PC-3 (cell line): ENCODE results near the gene KIAA0930. TPM values are rescaled to one million over a fixed set of nuclear protein-coding genes. Genes with fewer than 3 reads are reported as not detected.

ENCODE experiments used
- ATAC-seq: fragments of 200-7000 bp; cut with Tn5 transposase; 2 replicates; pipeline ENCODE4 v1.9.1; 2020; ENCODE audit warnings: mild to moderate bottlenecking, moderate library complexity
- BruUV-seq: library from RNA; stranded (reverse); fragments of 400-500 nt; replicated peaks from 2 replicates; lab custom pipeline; 2021; lab: Mats Ljungman, UMichigan
- CTCF ChIA-PET: fragments of 300-600 bp; sonication (Branson Sonifier 250); formaldehyde crosslinking; loops from one replicate; lab custom pipeline; 2022; ENCODE audit warnings: antibody characterized with exemption; lab: Charles Lee
- POLR2A ChIA-PET: fragments of 300-600 bp; sonication (Branson Sonifier 250); formaldehyde crosslinking; loops from one replicate; lab custom pipeline; 2022; ENCODE audit warnings: antibody characterized with exemption; ENCODE audit not compliant: unreplicated experiment; lab: Charles Lee
- DNase-seq: peaks from one replicate; pipeline ENCODE4 v3.0.0-alpha.2; 2015
- H2AFZ ChIP-seq: fragments of 300-600 bp; sonication (generic); 2 replicates; pipeline ENCODE4 v1.6.0; 2016; ENCODE audit warnings: antibody characterized with exemption, low read length
- H3F3A ChIP-seq: fragments of 300-600 bp; sonication (generic); one replicate; pipeline ENCODE4 v1.6.0; 2017; ENCODE audit warnings: antibody characterized with exemption, low read length, control low read depth, mild to moderate bottlenecking; ENCODE audit not compliant: unreplicated experiment
- H3K27ac ChIP-seq: fragments of 300-600 bp; sonication (generic); 2 replicates; pipeline ENCODE4 v1.5.1; 2016; ENCODE audit warnings: mild to moderate bottlenecking, low read length
- H3K27me3 ChIP-seq: fragments of 300-600 bp; sonication (generic); 2 replicates; pipeline ENCODE4 v1.6.1; 2016; ENCODE audit warnings: low read length, mixed read lengths
- H3K36me3 ChIP-seq: fragments of 300-600 bp; sonication (generic); 2 replicates; pipeline ENCODE4 v1.6.1; 2016; ENCODE audit warnings: low read depth, mixed run types, low read length, mixed read lengths
- H3K4me1 ChIP-seq: fragments of 300-600 bp; sonication (generic); 2 replicates; pipeline ENCODE4 v1.5.1; 2016; ENCODE audit warnings: low read length; ENCODE audit not compliant: insufficient read depth
- H3K4me2 ChIP-seq: fragments of 300-600 bp; sonication (generic); 2 replicates; pipeline ENCODE4 v1.6.0; 2016; ENCODE audit warnings: low read length
- H3K4me3 ChIP-seq: fragments of 300-600 bp; sonication (generic); 2 replicates; pipeline ENCODE4 v1.5.1; 2016; ENCODE audit warnings: mild to moderate bottlenecking, low read length, mixed read lengths
- H3K79me2 ChIP-seq: fragments of 300-600 bp; sonication (generic); 2 replicates; pipeline ENCODE4 v1.6.1; 2017; ENCODE audit warnings: low read length, mixed read lengths
- H3K9ac ChIP-seq: fragments of 300-600 bp; sonication (generic); 2 replicates; pipeline ENCODE4 v1.6.0; 2016; ENCODE audit warnings: mild to moderate bottlenecking, low read length
- H3K9me2 ChIP-seq: fragments of 300-600 bp; sonication (generic); replicated peaks from 2 replicates; pipeline ENCODE4 v1.6.1; 2016; ENCODE audit warnings: mixed run types, low read length, mixed read lengths
- H3K9me3 ChIP-seq: fragments of 300-600 bp; sonication (generic); 2 replicates; pipeline ENCODE4 v1.6.1; 2016; ENCODE audit warnings: low read length, mixed read lengths
- H4K20me1 ChIP-seq: fragments of 300-600 bp; sonication (generic); 2 replicates; pipeline ENCODE4 v1.6.1; 2016; ENCODE audit warnings: low read length, mixed read lengths
- EZH2 ChIP-seq: fragments of 300-600 bp; sonication (generic); IDR thresholded peaks from one replicate; pipeline ENCODE4 v1.6.1; 2017; ENCODE audit warnings: antibody characterized with exemption, mild to moderate bottlenecking, low read length; ENCODE audit not compliant: unreplicated experiment
- EZH2phosphoT487 ChIP-seq: fragments of 300-600 bp; sonication (generic); IDR thresholded peaks from 2 replicates; pipeline ENCODE4 v1.6.1; 2018; ENCODE audit warnings: mild to moderate bottlenecking, antibody characterized with exemption, low read length, borderline replicate concordance
- intact Hi-C: fragments of 100-400 bp; cut with micrococcal nuclease; formaldehyde crosslinking; loops from 2 replicates; pipeline ENCODE4 v1.9.0; 2023
- total RNA-seq: library from RNA; depleted of rRNA; stranded (reverse); fragments of >200 nt; gene quantifications from 2 replicates; pipeline ENCODE4 v1.2.3, GENCODE V29; 2014
- TF ChIP-seq, protein P1 (sequence below): fragments of 300-600 bp; sonication (generic); conservative IDR thresholded peaks from 2 replicates; pipeline ENCODE4 v1.5.1; 2017; ENCODE audit warnings: antibody characterized with exemption, low read depth, mild to moderate bottlenecking, low read length

Gene KIAA0930
- total RNA-seq, 1 experiment from 2014 or later: 29.8 TPM

DNA sequence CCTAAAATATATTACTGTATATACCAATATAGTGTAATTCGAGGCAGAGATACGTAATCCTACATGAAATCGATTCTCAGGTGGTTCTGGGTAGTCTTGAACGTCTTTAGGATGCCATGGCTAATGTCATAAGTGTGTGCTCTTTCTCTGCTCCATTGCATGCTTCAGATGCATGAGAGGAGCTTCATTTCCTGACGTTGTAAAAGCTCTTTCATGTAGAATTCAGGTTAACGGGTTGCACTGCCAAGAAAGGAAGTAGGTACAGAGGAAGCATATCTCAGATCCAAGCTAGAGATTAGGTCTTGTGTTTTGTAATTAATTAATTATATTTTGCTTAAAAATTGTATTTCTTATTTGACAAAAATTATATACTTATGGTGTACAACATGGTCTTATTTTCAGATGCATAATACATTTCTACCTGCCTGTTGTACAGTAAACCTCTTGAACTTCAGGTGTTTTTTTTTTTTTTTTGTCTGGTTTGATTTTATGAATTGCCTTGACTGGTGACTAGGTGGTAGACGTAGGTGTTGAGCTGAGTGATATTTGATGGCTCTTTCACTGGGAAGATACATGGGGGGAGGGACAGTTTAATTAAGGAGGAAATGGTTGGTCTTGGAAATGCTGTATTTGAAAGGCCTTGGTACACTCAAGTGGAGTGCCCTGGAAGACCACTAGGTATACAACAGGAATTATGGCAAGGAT is 67.7 kb downstream of the KIAA0930 start:
- no peak overlapping the region for H3K4me2 ChIP-seq
- H3K36me3 ChIP-seq: peaks cover 67% of the 10 kb centered on the region
- no peak overlapping the region for H3K4me3 ChIP-seq
- no peak overlapping the region for H3K27ac ChIP-seq
- no peaks in the 10 kb centered on the region for H3K9me2 ChIP-seq
- TF ChIP-seq, protein P1, sequence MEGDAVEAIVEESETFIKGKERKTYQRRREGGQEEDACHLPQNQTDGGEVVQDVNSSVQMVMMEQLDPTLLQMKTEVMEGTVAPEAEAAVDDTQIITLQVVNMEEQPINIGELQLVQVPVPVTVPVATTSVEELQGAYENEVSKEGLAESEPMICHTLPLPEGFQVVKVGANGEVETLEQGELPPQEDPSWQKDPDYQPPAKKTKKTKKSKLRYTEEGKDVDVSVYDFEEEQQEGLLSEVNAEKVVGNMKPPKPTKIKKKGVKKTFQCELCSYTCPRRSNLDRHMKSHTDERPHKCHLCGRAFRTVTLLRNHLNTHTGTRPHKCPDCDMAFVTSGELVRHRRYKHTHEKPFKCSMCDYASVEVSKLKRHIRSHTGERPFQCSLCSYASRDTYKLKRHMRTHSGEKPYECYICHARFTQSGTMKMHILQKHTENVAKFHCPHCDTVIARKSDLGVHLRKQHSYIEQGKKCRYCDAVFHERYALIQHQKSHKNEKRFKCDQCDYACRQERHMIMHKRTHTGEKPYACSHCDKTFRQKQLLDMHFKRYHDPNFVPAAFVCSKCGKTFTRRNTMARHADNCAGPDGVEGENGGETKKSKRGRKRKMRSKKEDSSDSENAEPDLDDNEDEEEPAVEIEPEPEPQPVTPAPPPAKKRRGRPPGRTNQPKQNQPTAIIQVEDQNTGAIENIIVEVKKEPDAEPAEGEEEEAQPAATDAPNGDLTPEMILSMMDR: no peak
- no peak for TF ChIP-seq EZH2
- TF ChIP-seq EZH2phosphoT487: no peak
- no peaks in the 10 kb centered on the region for H3K4me1 ChIP-seq
- no peak overlapping the region for H3K9ac ChIP-seq
- no TSS peak for BruUV-seq
- H3K9me3 ChIP-seq: no peaks in the 10 kb centered on the region
- H3K79me2 ChIP-seq: peaks cover 93% of the 10 kb centered on the region
- H3K27me3 ChIP-seq: no peaks in the 10 kb centered on the region
- H4K20me1 ChIP-seq: 0 out of 2 replicates have a peak, but pooled peaks cover 4% of the 10 kb centered on the region
- POLR2A ChIA-PET: interaction anchor here (0.6 kb wide), 1 partner anchor 20 kb away, joined by 6 read pairs; no protein-coding TSS in a partner anchor
- CTCF ChIA-PET: no interaction called here
- intact Hi-C loops: no loop called here
- DNase-seq (no peak), ATAC-seq (no peak)
- H2AFZ ChIP-seq: no peak overlapping the region
- H3F3A ChIP-seq: no peaks in the 10 kb centered on the region

DNA sequence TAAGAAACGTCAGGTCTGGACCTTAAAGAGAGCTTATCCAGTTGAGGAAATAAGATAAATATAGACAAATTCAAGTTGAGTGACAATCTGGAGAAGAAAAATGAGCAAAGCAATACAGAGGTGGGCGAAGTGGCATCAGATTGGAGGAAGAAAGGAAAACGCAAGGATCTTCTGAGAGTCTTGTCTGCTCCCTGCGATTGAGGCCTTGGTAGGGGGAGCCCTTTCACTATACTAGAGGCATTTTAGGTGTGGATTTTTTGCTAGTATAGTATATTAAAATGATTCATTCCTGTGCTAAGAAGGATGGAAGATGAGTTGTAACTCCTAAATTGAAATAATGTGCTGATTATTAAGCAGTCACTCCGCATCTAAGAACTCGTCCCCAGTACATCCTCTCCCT is 68.9 kb downstream of the KIAA0930 start:
- Histone ChIP-seq H3K79me2 (peaks cover 98% of the 10 kb centered on the region), H4K20me1 (0 out of 2 replicates have a peak, but pooled peaks cover 4% of the 10 kb centered on the region), H3K27me3 (no peaks in the 10 kb centered on the region), H3F3A (no peaks in the 10 kb centered on the region), H3K9me3 (no peaks in the 10 kb centered on the region), H3K4me3 (no peak overlapping the region), H3K9me2 (no peaks in the 10 kb centered on the region), H2AFZ (no peak overlapping the region), H3K9ac (no peak overlapping the region), H3K4me2 (no peak overlapping the region), H3K36me3 (peaks cover 71% of the 10 kb centered on the region), H3K4me1 (no peaks in the 10 kb centered on the region), H3K27ac (no peak overlapping the region)
- DNase-seq (no peak), ATAC-seq (no peak)
- BruUV-seq: no TSS peak
- ChIA-PET POLR2A (no interaction called here), CTCF (no interaction called here)
- intact Hi-C loops: no loop called here
- TF ChIP-seq EZH2: no peak
- no peak for TF ChIP-seq EZH2phosphoT487
- TF ChIP-seq, protein P1: no peak; the same call in 1 of the 2 replicates
